ENCODE results near the gene RICTOR.
"Not testable (repeated sequence)": the region's sequence is repeated elsewhere in the genome, so short reads cannot be mapped to it uniquely, and the experiment has no call there.

The RICTOR gene

GRCh38 chr5:39006650-39007049 lies 67.5 kb downstream of the RICTOR start:
- no peak overlapping the region for H3K27ac ChIP-seq (ENCODE audit: low read length)
- H3K27me3 ChIP-seq (ENCODE audit: low read depth, low read length): no peaks in the 10 kb centered on the region
- H3K4me1 ChIP-seq (ENCODE audit: control insufficient read depth in 1 of 2, insufficient read depth in 2 of 2, low read length in 2 of 2): peaks cover 0 to 6% of the 10 kb centered on the region in 2 donors
- H3K36me3 ChIP-seq (ENCODE audit: control insufficient read depth in 1 of 2, insufficient read depth in 2 of 2, low read length in 2 of 2): peaks cover 0 to 8% of the 10 kb centered on the region in 2 donors
- H3K9me3 ChIP-seq (ENCODE audit: control insufficient read depth in 1 of 2, low read length in 2 of 2): peaks cover 0 to 4% of the 10 kb centered on the region in 2 donors
- no peak overlapping the region for H3K4me3 ChIP-seq (ENCODE audit: low read depth in 1 of 2, low read length in 2 of 2)

GRCh38 chr5:39005566-39006232 lies 68.5 kb downstream of the RICTOR start:
- H3K27ac ChIP-seq (ENCODE audit: low read length): no peak overlapping the region

GRCh38 chr5:39001683-39002082 lies 72.5 kb downstream of the RICTOR start:
- Histone ChIP-seq H3K9me3 (ENCODE audit: control insufficient read depth in 1 of 2, low read length in 2 of 2) (no peaks in the 10 kb centered on the region), H3K4me3 (ENCODE audit: low read depth in 1 of 2, low read length in 2 of 2) (no peak overlapping the region), H3K27me3 (ENCODE audit: low read depth, low read length) (no peaks in the 10 kb centered on the region), H3K36me3 (ENCODE audit: control insufficient read depth in 1 of 2, insufficient read depth in 2 of 2, low read length in 2 of 2) (no peaks in the 10 kb centered on the region), H3K27ac (ENCODE audit: low read length) (no peak overlapping the region), H3K4me1 (ENCODE audit: control insufficient read depth in 1 of 2, insufficient read depth in 2 of 2, low read length in 2 of 2) (peaks cover 0 to 14% of the 10 kb centered on the region in 2 donors)

More at GRCh38 chr5:39005566-39006232, 68.5 kb downstream of the RICTOR start:
- Histone ChIP-seq H3K36me3 (ENCODE audit: control insufficient read depth in 1 of 2, insufficient read depth in 2 of 2, low read length in 2 of 2) (no peaks in the 10 kb centered on the region), H3K4me1 (ENCODE audit: control insufficient read depth in 1 of 2, insufficient read depth in 2 of 2, low read length in 2 of 2) (peaks cover 0 to 6% of the 10 kb centered on the region in 2 donors), H3K4me3 (ENCODE audit: low read depth in 1 of 2, low read length in 2 of 2) (no peak overlapping the region), H3K27me3 (ENCODE audit: low read depth, low read length) (no peaks in the 10 kb centered on the region), H3K9me3 (ENCODE audit: control insufficient read depth in 1 of 2, low read length in 2 of 2) (no peaks in the 10 kb centered on the region)

- Histone ChIP-seq H3K36me3 (ENCODE audit: control insufficient read depth in 1 of 2, insufficient read depth in 2 of 2, low read length in 2 of 2) (no peaks in the 10 kb centered on the region), H3K4me1 (ENCODE audit: control insufficient read depth in 1 of 2, insufficient read depth in 2 of 2, low read length in 2 of 2) (peaks cover 0 to 14% of the 10 kb centered on the region in 2 donors), H3K9me3 (ENCODE audit: control insufficient read depth in 1 of 2, low read length in 2 of 2) (no peaks in the 10 kb centered on the region), H3K27me3 (ENCODE audit: low read depth, low read length) (no peaks in the 10 kb centered on the region), H3K4me3 (ENCODE audit: low read depth in 1 of 2, low read length in 2 of 2) (no peak overlapping the region), H3K27ac (ENCODE audit: low read length) (no peak overlapping the region)
Measured at GRCh38 chr5:38999037-38999436, 75.2 kb downstream of the RICTOR start.

GRCh38 chr5:38997591-38997990 lies 76.6 kb downstream of the RICTOR start:
- peaks cover 0 to 9% of the 10 kb centered on the region in 2 donors for H3K4me1 ChIP-seq (ENCODE audit: control insufficient read depth in 1 of 2, insufficient read depth in 2 of 2, low read length in 2 of 2)
- no peaks in the 10 kb centered on the region for H3K9me3 ChIP-seq (ENCODE audit: control insufficient read depth in 1 of 2, low read length in 2 of 2)
- H3K27me3 ChIP-seq (ENCODE audit: low read depth, low read length): no peaks in the 10 kb centered on the region
- H3K27ac ChIP-seq (ENCODE audit: low read length): peak overlapping the region; percentile 20
- no peaks in the 10 kb centered on the region for H3K36me3 ChIP-seq (ENCODE audit: control insufficient read depth in 1 of 2, insufficient read depth in 2 of 2, low read length in 2 of 2)
- H3K4me3 ChIP-seq (ENCODE audit: low read depth in 1 of 2, low read length in 2 of 2): no peak overlapping the region

GRCh38 chr5:38996123-38996522 lies 78.1 kb downstream of the RICTOR start:
- peaks cover 0 to 7% of the 10 kb centered on the region in 2 donors for H3K4me1 ChIP-seq (ENCODE audit: control insufficient read depth in 1 of 2, insufficient read depth in 2 of 2, low read length in 2 of 2)
- H3K4me3 ChIP-seq (ENCODE audit: low read depth in 1 of 2, low read length in 2 of 2): no peak overlapping the region
- H3K27me3 ChIP-seq (ENCODE audit: low read depth, low read length): no peaks in the 10 kb centered on the region
- no peaks in the 10 kb centered on the region for H3K9me3 ChIP-seq (ENCODE audit: control insufficient read depth in 1 of 2, low read length in 2 of 2)
- no peak overlapping the region for H3K27ac ChIP-seq (ENCODE audit: low read length)
- no peaks in the 10 kb centered on the region for H3K36me3 ChIP-seq (ENCODE audit: control insufficient read depth in 1 of 2, insufficient read depth in 2 of 2, low read length in 2 of 2)

- Histone ChIP-seq H3K36me3 (ENCODE audit: control insufficient read depth in 1 of 2, insufficient read depth in 2 of 2, low read length in 2 of 2) (peaks cover 3 to 7% of the 10 kb centered on the region in 2 donors), H3K9me3 (ENCODE audit: control insufficient read depth in 1 of 2, low read length in 2 of 2) (no peaks in the 10 kb centered on the region), H3K27me3 (ENCODE audit: low read depth, low read length) (no peaks in the 10 kb centered on the region), H3K4me1 (ENCODE audit: control insufficient read depth in 1 of 2, insufficient read depth in 2 of 2, low read length in 2 of 2) (peaks cover 0 to 7% of the 10 kb centered on the region in 2 donors), H3K4me3 (ENCODE audit: low read depth in 1 of 2, low read length in 2 of 2) (no peak overlapping the region), H3K27ac (ENCODE audit: low read length) (no peak overlapping the region)
Measured at GRCh38 chr5:38994324-38994927, 79.8 kb downstream of the RICTOR start.

GRCh38 chr5:38989974-38990719 lies 84.1 kb downstream of the RICTOR start:
- not testable (repeated sequence) for H3K27me3 ChIP-seq (ENCODE audit: low read depth, low read length); H3K36me3 ChIP-seq (ENCODE audit: control insufficient read depth in 1 of 2, insufficient read depth in 2 of 2, low read length in 2 of 2); H3K4me1 ChIP-seq (ENCODE audit: control insufficient read depth in 1 of 2, insufficient read depth in 2 of 2, low read length in 2 of 2); H3K4me3 ChIP-seq (ENCODE audit: low read depth in 1 of 2, low read length in 2 of 2); H3K27ac ChIP-seq (ENCODE audit: low read length); H3K9me3 ChIP-seq (ENCODE audit: control insufficient read depth in 1 of 2, low read length in 2 of 2)

- Histone ChIP-seq H3K36me3 (ENCODE audit: control insufficient read depth in 1 of 2, insufficient read depth in 2 of 2, low read length in 2 of 2) (peaks cover 3 to 7% of the 10 kb centered on the region in 2 donors), H3K27ac (ENCODE audit: low read length) (no peak overlapping the region)
Measured at GRCh38 chr5:38985909-38986452, 88.2 kb downstream of the RICTOR start.

GRCh38 chr5:38979535-38979934 lies 94.7 kb downstream of the RICTOR start:
- peaks cover 7 to 21% of the 10 kb centered on the region in 2 donors for H3K36me3 ChIP-seq (ENCODE audit: control insufficient read depth in 1 of 2, insufficient read depth in 2 of 2, low read length in 2 of 2)
- no peak overlapping the region for H3K4me3 ChIP-seq (ENCODE audit: low read depth in 1 of 2, low read length in 2 of 2)
- H3K4me1 ChIP-seq (ENCODE audit: control insufficient read depth in 1 of 2, insufficient read depth in 2 of 2, low read length in 2 of 2): no peaks in the 10 kb centered on the region
- no peaks in the 10 kb centered on the region for H3K9me3 ChIP-seq (ENCODE audit: control insufficient read depth in 1 of 2, low read length in 2 of 2)
- no peaks in the 10 kb centered on the region for H3K27me3 ChIP-seq (ENCODE audit: low read depth, low read length)
- H3K27ac ChIP-seq (ENCODE audit: low read length): no peak overlapping the region

More at GRCh38 chr5:38985909-38986452, 88.2 kb downstream of the RICTOR start:
- Histone ChIP-seq H3K27me3 (ENCODE audit: low read depth, low read length) (no peaks in the 10 kb centered on the region), H3K9me3 (ENCODE audit: control insufficient read depth in 1 of 2, low read length in 2 of 2) (no peaks in the 10 kb centered on the region), H3K4me3 (ENCODE audit: low read depth in 1 of 2, low read length in 2 of 2) (no peak overlapping the region), H3K4me1 (ENCODE audit: control insufficient read depth in 1 of 2, insufficient read depth in 2 of 2, low read length in 2 of 2) (no peaks in the 10 kb centered on the region)

GRCh38 chr5:38978036-38978435 lies 96.2 kb downstream of the RICTOR start:
- Histone ChIP-seq H3K27ac (ENCODE audit: low read length) (no peak overlapping the region), H3K4me1 (ENCODE audit: control insufficient read depth in 1 of 2, insufficient read depth in 2 of 2, low read length in 2 of 2) (no peaks in the 10 kb centered on the region), H3K4me3 (ENCODE audit: low read depth in 1 of 2, low read length in 2 of 2) (no peak overlapping the region), H3K9me3 (ENCODE audit: control insufficient read depth in 1 of 2, low read length in 2 of 2) (no peaks in the 10 kb centered on the region), H3K27me3 (ENCODE audit: low read depth, low read length) (no peaks in the 10 kb centered on the region), H3K36me3 (ENCODE audit: control insufficient read depth in 1 of 2, insufficient read depth in 2 of 2, low read length in 2 of 2) (peaks cover 10 to 25% of the 10 kb centered on the region in 2 donors)

Data from muscle layer of duodenum (tissue), 2 donors.